Naive thymus-derived CD4-positive, alpha-beta T cell (primary cell): Measurements from ENCODE around the gene SGPL1. TPM values are rescaled to one million over a fixed set of nuclear protein-coding genes. Genes with fewer than 3 reads are reported as not detected.

Source experiments
- ATAC-seq: fragments of 150-1000 bp; cut with Tn5 transposase; 2 replicates; pipeline ENCODE4 v1.10.0; 2021; ENCODE audit warnings: mild to moderate bottlenecking, moderate library complexity
- CTCF ChIA-PET: fragments of 350-600 bp; sonication (Branson Sonifier 250); formaldehyde crosslinking; loops from one replicate; lab custom pipeline; 2021; ENCODE audit warnings: antibody characterized with exemption; lab: Charles Lee
- POLR2A ChIA-PET: fragments of 350-600 bp; sonication (Branson Sonifier 250); formaldehyde crosslinking; loops from one replicate; lab custom pipeline; 2021; ENCODE audit warnings: antibody characterized with exemption, inconsistent platforms; lab: Charles Lee
- DNase-seq, 9 donors: peaks; one replicate each; pipeline versions ENCODE4 v3.0.0 to v3.0.0-alpha.2; 2020 to 2022; ENCODE audit warnings: mixed read lengths in 1 of 9
- H3K27ac ChIP-seq: one replicate; pipeline ENCODE4 v1.7.0; 2013; ENCODE audit warnings: mild to moderate bottlenecking, low read depth, low read length, moderate library complexity
- H3K27me3 ChIP-seq, 2 donors: one replicate each; pipeline ENCODE4 v1.7.0; 2013; ENCODE audit warnings: low read length in 2 of 2, mild to moderate bottlenecking in 2 of 2, moderate library complexity in 2 of 2; ENCODE audit not compliant: control insufficient read depth in 2 of 2, insufficient read depth in 2 of 2
- H3K36me3 ChIP-seq, 3 experiments: 1 replicate in 2 of 3; 2 replicates in 1 of 3; pipeline ENCODE4 v1.7.0; 2013; ENCODE audit warnings: low read length in 3 of 3, mild to moderate bottlenecking in 3 of 3, moderate library complexity in 1 of 3; ENCODE audit not compliant: insufficient read depth in 3 of 3, control insufficient read depth in 2 of 3
- H3K4me1 ChIP-seq, 2 donors: one replicate each; pipeline ENCODE4 v1.7.0; 2013; ENCODE audit warnings: low read length in 2 of 2, mild to moderate bottlenecking in 2 of 2, moderate library complexity in 1 of 2; ENCODE audit not compliant: control insufficient read depth in 2 of 2, insufficient read depth in 2 of 2
- H3K4me3 ChIP-seq: 2 replicates; pipeline ENCODE4 v1.7.0; 2013; ENCODE audit warnings: mild to moderate bottlenecking, low read length
- H3K9me3 ChIP-seq, 3 experiments: 1 replicate in 2 of 3; 2 replicates in 1 of 3; pipeline ENCODE4 v1.7.0; 2013; ENCODE audit warnings: low read length in 3 of 3; ENCODE audit not compliant: control insufficient read depth in 2 of 3
- H3K27ac Mint-ChIP-seq, 9 donors: one replicate each; pipeline ENCODE4 v1.8.0; 2020 to 2022; ENCODE audit warnings: mixed read lengths in 9 of 9, mild to moderate bottlenecking in 8 of 9, moderate library complexity in 5 of 9, inconsistent platforms in 2 of 9
- H3K27me3 Mint-ChIP-seq, 5 donors: one replicate each; pipeline ENCODE4 v1.8.0; 2021 to 2022; ENCODE audit warnings: mixed read lengths in 5 of 5, mild to moderate bottlenecking in 1 of 5
- H3K36me3 Mint-ChIP-seq, 5 donors: one replicate each; pipeline ENCODE4 v1.8.0; 2020 to 2022; ENCODE audit warnings: mixed read lengths in 5 of 5, mild to moderate bottlenecking in 3 of 5, inconsistent platforms in 1 of 5
- H3K4me1 Mint-ChIP-seq, 7 donors: one replicate each; pipeline ENCODE4 v1.8.0; 2020 to 2022; ENCODE audit warnings: mixed read lengths in 7 of 7, mild to moderate bottlenecking in 3 of 7, inconsistent platforms in 1 of 7
- H3K4me3 Mint-ChIP-seq, 10 donors: one replicate each; pipeline ENCODE4 v1.8.0; 2020 to 2022; ENCODE audit warnings: mild to moderate bottlenecking in 10 of 10, mixed read lengths in 10 of 10, moderate library complexity in 6 of 10, inconsistent platforms in 2 of 10
- H3K9me3 Mint-ChIP-seq, 11 donors: one replicate each; pipeline ENCODE4 v1.8.0; 2020 to 2022; ENCODE audit warnings: mixed read lengths in 11 of 11, mild to moderate bottlenecking in 4 of 11, inconsistent platforms in 1 of 11, moderate library complexity in 1 of 11
- intact Hi-C, 2 donors: fragments of 100-400 bp; cut with micrococcal nuclease; formaldehyde crosslinking; loops; one replicate each; pipeline ENCODE4 v1.15.1; 2023
- polyA plus RNA-seq, 2 donors: library from polyadenylated mRNA; unstranded; fragments of 300-500 nt; fragmentation: Illumina TruSeq; gene quantifications; one replicate each; pipeline ENCODE4 v1.2.3, GENCODE V29; 2021
- total RNA-seq, 6 experiments: library from RNA in 5 of 6; stranded (reverse) in 5 of 6; gene quantifications; 1 replicate in 5 of 6; 2 replicates in 1 of 6; pipeline ENCODE4 v1.2.3 and lab custom pipeline; 2021 to 2026

Gene SGPL1
- total and polyA plus RNA-seq, 7 experiments from 2014 or later, result 12.2 to 35.5 (median 24.5) TPM

- ATAC-seq (no peak), DNase-seq (no peak)
- H3K36me3 ChIP-seq, result peaks cover 0 to 7% (median 0%) of the 10 kb centered on the region in 3 experiments
- H3K4me3 ChIP-seq, result no peak overlapping the region
- Mint-ChIP-seq H3K27me3 (no peaks in the 10 kb centered on the region), H3K9me3 (no peaks in the 10 kb centered on the region), H3K4me3 (peak overlapping the region; percentile 42 to 89 (median 88)), H3K36me3 (peaks cover 0 to 4% (median 3%) of the 10 kb centered on the region in 5 donors), H3K4me1 (peaks cover 0 to 28% (median 10%) of the 10 kb centered on the region in 7 donors), H3K27ac (peak overlapping the region in 5 of 9 donors; percentile 14 to 86 (median 78))
- intact Hi-C loops, result loop anchor here (2.0 to 10.0 kb wide), 4 partner anchors 74 to 797 kb away; partner anchors contain the start of genes PPA1 (in 2 of the 2), EIF4EBP2 (in 1 of the 2) and SGPL1 (in 1 of the 2)
- POLR2A ChIA-PET, result no interaction called here
- CTCF ChIA-PET, result interaction anchor here (0.7 to 2.0 kb wide), 3 partner anchors 9 to 1001 kb away, joined by 3 to 6 read pairs (median 4); no protein-coding TSS in a partner anchor
- H3K27ac ChIP-seq, result no peak overlapping the region
- H3K4me1 ChIP-seq, result peaks cover 4 to 10% of the 10 kb centered on the region in 2 donors
- no peaks in the 10 kb centered on the region for H3K27me3 ChIP-seq
- no peaks in the 10 kb centered on the region for H3K9me3 ChIP-seq
Measured at GRCh38 chr10:70889291-70889690, 73.5 kb downstream of the SGPL1 start.

GRCh38 chr10:70890917-70891431 is 75.2 kb downstream of the SGPL1 start:
- H3K4me1 ChIP-seq, result peaks cover 4 to 10% of the 10 kb centered on the region in 2 donors
- H3K9me3 ChIP-seq, result no peaks in the 10 kb centered on the region
- Mint-ChIP-seq H3K27ac (no peak overlapping the region), H3K4me1 (peaks cover 0 to 28% (median 10%) of the 10 kb centered on the region in 7 donors), H3K36me3 (no peaks in the 10 kb centered on the region), H3K4me3 (peak overlapping the region in 1 of 10 donors; percentile 42), H3K27me3 (no peaks in the 10 kb centered on the region), H3K9me3 (no peaks in the 10 kb centered on the region)
- ChIA-PET POLR2A (interaction anchor here (0.6 kb wide), 1 partner anchor 24 kb away, joined by 3 read pairs; no protein-coding TSS in a partner anchor), CTCF (interaction anchor here (1.6 kb wide), 1 partner anchor 10 kb away, joined by 3 read pairs; no protein-coding TSS in a partner anchor)
- intact Hi-C loops, result no loop called here
- no peaks in the 10 kb centered on the region for H3K27me3 ChIP-seq
- no peak overlapping the region for H3K27ac ChIP-seq
- H3K36me3 ChIP-seq, result peaks cover 0 to 7% (median 0%) of the 10 kb centered on the region in 3 experiments
- ATAC-seq (no peak), DNase-seq (no peak)
- no peak overlapping the region for H3K4me3 ChIP-seq

- CTCF ChIA-PET, result no interaction called here
- H3K27ac Mint-ChIP-seq, result no peak overlapping the region
- no peak overlapping the region for H3K4me3 Mint-ChIP-seq
- no peak overlapping the region for H3K27ac ChIP-seq
- H3K27me3 ChIP-seq, result no peaks in the 10 kb centered on the region
- intact Hi-C loops, result no loop called here
- no peaks in the 10 kb centered on the region for H3K36me3 Mint-ChIP-seq
- no peaks in the 10 kb centered on the region for H3K27me3 Mint-ChIP-seq
- H3K4me1 Mint-ChIP-seq, result peaks cover 0 to 22% (median 10%) of the 10 kb centered on the region in 7 donors
- H3K9me3 ChIP-seq, result no peaks in the 10 kb centered on the region
- POLR2A ChIA-PET, result no interaction called here
- H3K4me1 ChIP-seq, result peaks cover 4 to 10% of the 10 kb centered on the region in 2 donors
- no peaks in the 10 kb centered on the region for H3K9me3 Mint-ChIP-seq
- DNase-seq, result no peak
- peaks cover 0 to 7% (median 0%) of the 10 kb centered on the region in 3 experiments for H3K36me3 ChIP-seq
- H3K4me3 ChIP-seq, result no peak overlapping the region
- ATAC-seq, result no peak
Measured at GRCh38 chr10:70891627-70892026, 75.9 kb downstream of the SGPL1 start.

- Mint-ChIP-seq H3K27ac (no peak overlapping the region), H3K36me3 (no peaks in the 10 kb centered on the region), H3K9me3 (no peaks in the 10 kb centered on the region), H3K4me1 (peaks cover 0 to 16% (median 9%) of the 10 kb centered on the region in 7 donors), H3K27me3 (no peaks in the 10 kb centered on the region), H3K4me3 (no peak overlapping the region)
- no peaks in the 10 kb centered on the region for H3K9me3 ChIP-seq
- H3K27me3 ChIP-seq, result no peaks in the 10 kb centered on the region
- peaks cover 0 to 6% (median 0%) of the 10 kb centered on the region in 3 experiments for H3K36me3 ChIP-seq
- intact Hi-C loops, result no loop called here
- H3K27ac ChIP-seq, result no peak overlapping the region
- POLR2A ChIA-PET, result no interaction called here
- ATAC-seq, result no peak
- no peak for DNase-seq
- peaks cover under 1 to 5% of the 10 kb centered on the region in 2 donors for H3K4me1 ChIP-seq
- CTCF ChIA-PET, result no interaction called here
- H3K4me3 ChIP-seq, result no peak overlapping the region
Measured at GRCh38 chr10:70892631-70893030, 76.9 kb downstream of the SGPL1 start.

- Histone ChIP-seq H3K4me3 (no peak overlapping the region), H3K27ac (no peak overlapping the region), H3K36me3 (no peaks in the 10 kb centered on the region), H3K9me3 (no peaks in the 10 kb centered on the region), H3K4me1 (peaks cover 0 to 5% of the 10 kb centered on the region in 2 donors), H3K27me3 (no peaks in the 10 kb centered on the region)
- Mint-ChIP-seq H3K4me1 (peaks cover 0 to 15% (median 8%) of the 10 kb centered on the region in 7 donors), H3K36me3 (no peaks in the 10 kb centered on the region), H3K27me3 (no peaks in the 10 kb centered on the region), H3K27ac (no peak overlapping the region), H3K9me3 (no peaks in the 10 kb centered on the region), H3K4me3 (no peak overlapping the region)
- intact Hi-C loops, result no loop called here
- CTCF ChIA-PET, result no interaction called here
- ATAC-seq, result no peak
- no peak for DNase-seq
- POLR2A ChIA-PET, result no interaction called here
Measured at GRCh38 chr10:70893227-70894006, 77.7 kb downstream of the SGPL1 start.

- H3K9me3 ChIP-seq, result no peaks in the 10 kb centered on the region
- no peak for ATAC-seq
- Mint-ChIP-seq H3K4me1 (peaks cover 0 to 8% (median 4%) of the 10 kb centered on the region in 7 donors), H3K9me3 (no peaks in the 10 kb centered on the region), H3K4me3 (no peak overlapping the region), H3K27ac (peak overlapping the region in 1 of 9 donors; percentile 62), H3K36me3 (no peaks in the 10 kb centered on the region), H3K27me3 (no peaks in the 10 kb centered on the region)
- ChIA-PET CTCF (no interaction called here), POLR2A (no interaction called here)
- no peak overlapping the region for H3K4me3 ChIP-seq
- no peaks in the 10 kb centered on the region for H3K4me1 ChIP-seq
- no peaks in the 10 kb centered on the region for H3K27me3 ChIP-seq
- H3K36me3 ChIP-seq, result no peaks in the 10 kb centered on the region
- intact Hi-C loops, result no loop called here
- H3K27ac ChIP-seq, result no peak overlapping the region
- no peak for DNase-seq
Measured at GRCh38 chr10:70894416-70894815, 78.7 kb downstream of the SGPL1 start.
